ENCODE results near the gene PIGH. TPM values are rescaled to one million over a fixed set of nuclear protein-coding genes. Genes with fewer than 3 reads are reported as not detected.

Gene PIGH
- total and polyA plus RNA-seq, 10 of the 15 experiments (the other 5 are each of a cell fraction or from before 2014, with no cell fraction given): 15.5 to 46.6 (median 22.3) TPM

GRCh38 chr14:67557656-67558055 lies 42.4 kb downstream of the PIGH start:
- WGBS (ENCODE audit: insufficient coverage, insufficient replicate concordance, low lambda C conversion rate, missing lambda C conversion rate): 8% methylated on average over 3 of the region's 3 CpGs
- no peaks in the 10 kb centered on the region for H3K4me1 ChIP-seq (ENCODE audit: control insufficient read depth, insufficient read depth, low read length)
- no peaks in the 10 kb centered on the region for H3K36me3 ChIP-seq (ENCODE audit: control insufficient read depth in 2 of 2, insufficient read depth in 2 of 2, low read length in 1 of 2)
- H3K9me3 ChIP-seq (replicated peaks; ENCODE audit: control insufficient read depth, insufficient read depth, low read length): no peaks in the 10 kb centered on the region
- H3K4me2 ChIP-seq (ENCODE audit: control insufficient read depth, insufficient read depth): no peak overlapping the region
- DNase-seq (ENCODE audit: low read depth, low spot score) (no peak), FAIRE-seq (no peak), ATAC-seq (no peak)
- no peak overlapping the region for H3K27ac ChIP-seq (ENCODE audit: control insufficient read depth, insufficient read depth)
- ChIA-PET POLR2A (no interaction called here), CTCF (interaction anchor here (0.9 to 3.8 kb wide), 8 partner anchors 9 to 147 kb away, joined by 3 to 22 read pairs (median 6); no protein-coding TSS in a partner anchor), SMC1A (ENCODE audit: uncharacterized antibody, unreplicated experiment) (interaction anchor here (0.7 to 2.8 kb wide), 4 partner anchors 16 to 130 kb away, joined by 3 to 15 read pairs (median 4); no protein-coding TSS in a partner anchor), RAD21 (ENCODE audit: unreplicated experiment) (interaction anchor here (0.8 to 1.1 kb wide), 2 partner anchors 14 to 130 kb away, joined by 3 read pairs; no protein-coding TSS in a partner anchor)
- intact Hi-C loops (cut with micrococcal nuclease; ENCODE audit: unreplicated experiment) (no loop called here), in situ Hi-C loops (cut with MboI) (no loop called here)
- H3K9ac ChIP-seq (ENCODE audit: control insufficient read depth, insufficient read depth, low read length): no peak overlapping the region
- BruUV-seq (replicated peaks): no TSS peak
- H3K79me2 ChIP-seq (ENCODE audit: control insufficient read depth, insufficient read depth, low read length): no peaks in the 10 kb centered on the region
- H4K20me1 ChIP-seq (ENCODE audit: control insufficient read depth, insufficient read depth): no peaks in the 10 kb centered on the region
- no peak for TF ChIP-seq PKNOX1 (IDR thresholded peaks at IDR 0.05)
- no peak for TF ChIP-seq SUZ12 (IDR thresholded peaks at IDR 0.05; ENCODE audit: unreplicated experiment)
- H2AFZ ChIP-seq (ENCODE audit: control insufficient read depth, low read depth, low read length): no peak overlapping the region
- H3K27me3 ChIP-seq (replicated peaks in 1 of 2; ENCODE audit: control insufficient read depth in 2 of 2, insufficient read depth in 2 of 2, low read length in 1 of 2): no peaks in the 10 kb centered on the region; a peak in 1 of 4 replicates
- H3K4me3 ChIP-seq: no peak overlapping the region

GRCh38 chr14:67557118-67557517 lies 43.0 kb downstream of the PIGH start:
- no peak overlapping the region for H3K4me2 ChIP-seq (ENCODE audit: control insufficient read depth, insufficient read depth)
- FAIRE-seq (no peak), DNase-seq (ENCODE audit: low read depth, low spot score) (no peak), ATAC-seq (no peak)
- POLR2A ChIA-PET: interaction anchor here (0.6 kb wide), 1 partner anchor 9 kb away, joined by 4 read pairs; no protein-coding TSS in a partner anchor
- no peak overlapping the region for H3K9ac ChIP-seq (ENCODE audit: control insufficient read depth, insufficient read depth, low read length)
- H3K9me3 ChIP-seq (replicated peaks; ENCODE audit: control insufficient read depth, insufficient read depth, low read length): no peaks in the 10 kb centered on the region
- H3K27ac ChIP-seq (ENCODE audit: control insufficient read depth, insufficient read depth): no peak overlapping the region
- WGBS (ENCODE audit: insufficient coverage, insufficient replicate concordance, low lambda C conversion rate, missing lambda C conversion rate): 49% methylated on average over 7 of the region's 7 CpGs
- SMC1A ChIA-PET (ENCODE audit: uncharacterized antibody, unreplicated experiment): interaction anchor here (0.6 to 2.8 kb wide), 3 partner anchors 25 to 130 kb away, joined by 3 to 15 read pairs (median 5); no protein-coding TSS in a partner anchor
- BruUV-seq (replicated peaks): no TSS peak
- H3K4me1 ChIP-seq (ENCODE audit: control insufficient read depth, insufficient read depth, low read length): no peaks in the 10 kb centered on the region
- H3K4me3 ChIP-seq: no peak overlapping the region
- no peaks in the 10 kb centered on the region for H3K79me2 ChIP-seq (ENCODE audit: control insufficient read depth, insufficient read depth, low read length)
- H4K20me1 ChIP-seq (ENCODE audit: control insufficient read depth, insufficient read depth): no peaks in the 10 kb centered on the region
- CTCF ChIA-PET: interaction anchor here (0.9 to 3.8 kb wide), 9 partner anchors 9 to 147 kb away, joined by 3 to 22 read pairs (median 6); no protein-coding TSS in a partner anchor
- in situ Hi-C loops (cut with MboI) (no loop called here), intact Hi-C loops (cut with micrococcal nuclease; ENCODE audit: unreplicated experiment) (no loop called here)
- RAD21 ChIA-PET (ENCODE audit: unreplicated experiment): interaction anchor here (0.8 to 3.3 kb wide), 3 partner anchors 14 to 129 kb away, joined by 3 to 12 read pairs (median 3); no protein-coding TSS in a partner anchor
- no peaks in the 10 kb centered on the region; a peak in 1 of 4 replicates for H3K27me3 ChIP-seq (replicated peaks in 1 of 2; ENCODE audit: control insufficient read depth in 2 of 2, insufficient read depth in 2 of 2, low read length in 1 of 2)
- H3K36me3 ChIP-seq (ENCODE audit: control insufficient read depth in 2 of 2, insufficient read depth in 2 of 2, low read length in 1 of 2): no peaks in the 10 kb centered on the region
- H2AFZ ChIP-seq (ENCODE audit: control insufficient read depth, low read depth, low read length): no peak overlapping the region
- TF ChIP-seq PML (IDR thresholded peaks at IDR 0.05; ENCODE audit: low read length) (no peak), NR2F1 (conservative IDR thresholded peaks at IDR 0.05) (no peak), SUZ12 (IDR thresholded peaks at IDR 0.05; ENCODE audit: unreplicated experiment) (no peak), POLR2A (IDR thresholded peaks at IDR 0.05; ENCODE audit: low read depth, low read length) (no peak), HDAC6 (IDR thresholded peaks at IDR 0.05; ENCODE audit: unreplicated experiment) (no peak), BRCA1 (IDR thresholded peaks at IDR 0.05; ENCODE audit: low read depth, low read length) (no peak), NBN (IDR thresholded peaks at IDR 0.05) (no peak), SMAD5 (IDR thresholded peaks at IDR 0.05; ENCODE audit: low read depth) (no peak), CBX5 (IDR thresholded peaks at IDR 0.05; ENCODE audit: low read depth) (no peak), POU2F2 (IDR thresholded peaks at IDR 0.05; ENCODE audit: borderline replicate concordance, low read depth, low read length) (no peak), CEBPZ (IDR thresholded peaks at IDR 0.05; ENCODE audit: low read depth, low read length) (no peak), USF2 (IDR thresholded peaks at IDR 0.05; ENCODE audit: borderline replicate concordance, low read depth, low read length) (no peak)
